ENCODE measurements around the gene ZNRD2.

Gene ZNRD2

GRCh38 chr11:65538915-65539743 is 31.1 kb upstream of the ZNRD2 start:
- H3K36me3 ChIP-seq (ENCODE audit: low read depth) = peaks cover 14% of the 10 kb centered on the region
- no peak for TF ChIP-seq CTCF (IDR thresholded peaks at IDR 0.05; ENCODE audit: poor library complexity, severe bottlenecking)
- peak overlapping the region; percentile 65 for H3K27ac ChIP-seq (ENCODE audit: poor library complexity, severe bottlenecking)
- ATAC-seq (ENCODE audit: low read depth) = no peak
- peaks cover 11% of the 10 kb centered on the region for H3K4me1 ChIP-seq (ENCODE audit: insufficient read depth, poor library complexity, severe bottlenecking)
- DNase-seq (ENCODE audit: low spot score) = no peak
- no peaks in the 10 kb centered on the region for H3K27me3 ChIP-seq (ENCODE audit: insufficient read depth, poor library complexity, severe bottlenecking)
- peak overlapping the region; percentile 48 for H3K4me3 ChIP-seq (ENCODE audit: severe bottlenecking)
- no peaks in the 10 kb centered on the region for H3K9me3 ChIP-seq (ENCODE audit: severe bottlenecking)

GRCh38 chr11:65539744-65540289 is 30.5 kb upstream of the ZNRD2 start:
- peak overlapping the region; percentile 48 for H3K4me3 ChIP-seq (ENCODE audit: severe bottlenecking)
- ATAC-seq (ENCODE audit: low read depth) = peak; percentile 61
- no peaks in the 10 kb centered on the region for H3K27me3 ChIP-seq (ENCODE audit: insufficient read depth, poor library complexity, severe bottlenecking)
- DNase-seq (ENCODE audit: low spot score) = no peak
- H3K27ac ChIP-seq (ENCODE audit: poor library complexity, severe bottlenecking) = peak overlapping the region; percentile 65
- no peaks in the 10 kb centered on the region for H3K9me3 ChIP-seq (ENCODE audit: severe bottlenecking)
- peaks cover 14% of the 10 kb centered on the region for H3K36me3 ChIP-seq (ENCODE audit: low read depth)
- peaks cover 11% of the 10 kb centered on the region for H3K4me1 ChIP-seq (ENCODE audit: insufficient read depth, poor library complexity, severe bottlenecking)
- no peak for TF ChIP-seq CTCF (IDR thresholded peaks at IDR 0.05; ENCODE audit: poor library complexity, severe bottlenecking)

- ATAC-seq (ENCODE audit: low read depth) = peak; percentile 72
- H3K36me3 ChIP-seq (ENCODE audit: low read depth) = peaks cover 7% of the 10 kb centered on the region
Observed at GRCh38 chr11:65540290-65541092, 29.8 kb upstream of the ZNRD2 start.

GRCh38 chr11:65541093-65541982 is 28.9 kb upstream of the ZNRD2 start:
- Histone ChIP-seq H3K27ac (ENCODE audit: poor library complexity, severe bottlenecking) (peak overlapping the region; percentile 65), H3K36me3 (ENCODE audit: low read depth) (peaks cover 7% of the 10 kb centered on the region), H3K9me3 (ENCODE audit: severe bottlenecking) (no peaks in the 10 kb centered on the region), H3K4me3 (ENCODE audit: severe bottlenecking) (peak overlapping the region; percentile 48), H3K27me3 (ENCODE audit: insufficient read depth, poor library complexity, severe bottlenecking) (no peaks in the 10 kb centered on the region), H3K4me1 (ENCODE audit: insufficient read depth, poor library complexity, severe bottlenecking) (peaks cover 11% of the 10 kb centered on the region)
- ATAC-seq (ENCODE audit: low read depth) (no peak), DNase-seq (ENCODE audit: low spot score) (no peak)
- peak; percentile 51 for TF ChIP-seq CTCF (IDR thresholded peaks at IDR 0.05; ENCODE audit: poor library complexity, severe bottlenecking)

More at GRCh38 chr11:65540290-65541092, 29.8 kb upstream of the ZNRD2 start:
- Histone ChIP-seq H3K27me3 (ENCODE audit: insufficient read depth, poor library complexity, severe bottlenecking) (no peaks in the 10 kb centered on the region), H3K27ac (ENCODE audit: poor library complexity, severe bottlenecking) (peak overlapping the region; percentile 65), H3K9me3 (ENCODE audit: severe bottlenecking) (no peaks in the 10 kb centered on the region), H3K4me3 (ENCODE audit: severe bottlenecking) (peak overlapping the region; percentile 48), H3K4me1 (ENCODE audit: insufficient read depth, poor library complexity, severe bottlenecking) (peaks cover 11% of the 10 kb centered on the region)
- peak; percentile 92 for DNase-seq (ENCODE audit: low spot score)
- TF ChIP-seq CTCF (IDR thresholded peaks at IDR 0.05; ENCODE audit: poor library complexity, severe bottlenecking) = peak; percentile 84
